ENCODE data around the gene TP53I13.

TP53I13 gene

DNA sequence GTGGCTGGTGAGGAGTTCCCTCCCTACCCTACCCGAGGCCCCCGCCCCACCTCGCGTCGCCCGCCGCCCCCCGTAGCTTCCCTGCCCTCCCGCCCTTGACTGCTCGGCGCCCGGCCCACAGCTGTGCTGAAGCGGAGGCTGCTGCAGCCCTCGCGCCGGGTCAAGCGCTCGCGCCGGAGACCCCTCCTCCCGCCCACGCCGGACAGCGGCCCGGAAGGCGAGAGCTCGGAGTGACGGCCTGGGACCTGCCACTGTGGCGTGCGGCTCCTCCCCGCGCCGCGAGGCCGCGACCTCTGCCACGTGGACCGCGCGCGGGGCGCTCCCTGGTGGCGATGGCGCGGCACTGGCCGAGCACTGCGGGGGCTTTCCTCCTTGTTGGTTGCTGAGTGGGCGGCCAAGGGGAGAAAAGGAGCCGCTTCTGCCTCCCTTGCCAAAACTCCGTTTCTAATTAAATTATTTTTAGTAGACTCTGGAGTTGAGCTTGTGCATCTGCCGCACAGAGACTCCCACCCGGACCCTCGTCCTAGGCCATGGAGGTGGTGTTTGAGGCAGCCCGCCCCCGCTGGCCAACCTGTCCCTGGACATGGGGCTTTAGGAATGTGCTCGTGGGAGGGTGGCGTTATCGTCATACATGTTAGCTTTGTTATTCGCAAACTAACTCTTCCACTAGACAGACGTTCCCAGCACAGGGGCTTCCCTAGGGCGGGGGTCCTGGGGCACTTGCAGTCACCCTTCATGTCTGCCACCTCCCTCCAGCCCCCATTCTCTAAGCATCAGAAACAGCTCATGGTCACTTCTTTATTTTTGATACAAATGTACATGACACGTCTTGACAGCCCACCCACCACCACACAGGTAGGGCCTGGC lies 4.4 kb downstream of the TP53I13 start:
- TF ChIP-seq ISL1 (CRISPR knock-in tag; IDR thresholded peaks at IDR 0.05) (no peak), TCF4 (CRISPR knock-in tag; IDR thresholded peaks at IDR 0.05; ENCODE audit: borderline replicate concordance) (no peak), CSDC2 (CRISPR knock-in tag; IDR thresholded peaks at IDR 0.05) (no peak), RARB (CRISPR knock-in tag; IDR thresholded peaks at IDR 0.05) (no peak), PPARA (CRISPR knock-in tag; IDR thresholded peaks at IDR 0.05; ENCODE audit: borderline replicate concordance) (no peak), ZNF565 (CRISPR knock-in tag; conservative IDR thresholded peaks at IDR 0.05; ENCODE audit: low read depth) (no peak), ZNF70 (CRISPR knock-in tag; IDR thresholded peaks at IDR 0.05) (no peak), ZNF8 (CRISPR knock-in tag; IDR thresholded peaks at IDR 0.05) (no peak), TOX (CRISPR knock-in tag; IDR thresholded peaks at IDR 0.05; ENCODE audit: borderline replicate concordance) (no peak), GLIS3 (CRISPR knock-in tag; IDR thresholded peaks at IDR 0.05) (no peak; the same call in 1 of the 2 replicates), SNAI2 (CRISPR knock-in tag; IDR thresholded peaks at IDR 0.05) (no peak), ZFP30 (CRISPR knock-in tag; IDR thresholded peaks at IDR 0.05) (no peak), ZC3H10 (CRISPR knock-in tag; IDR thresholded peaks at IDR 0.05) (no peak), BACH2 (CRISPR knock-in tag; IDR thresholded peaks at IDR 0.05; ENCODE audit: borderline replicate concordance) (no peak)
- TF ChIP-seq, protein P1, sequence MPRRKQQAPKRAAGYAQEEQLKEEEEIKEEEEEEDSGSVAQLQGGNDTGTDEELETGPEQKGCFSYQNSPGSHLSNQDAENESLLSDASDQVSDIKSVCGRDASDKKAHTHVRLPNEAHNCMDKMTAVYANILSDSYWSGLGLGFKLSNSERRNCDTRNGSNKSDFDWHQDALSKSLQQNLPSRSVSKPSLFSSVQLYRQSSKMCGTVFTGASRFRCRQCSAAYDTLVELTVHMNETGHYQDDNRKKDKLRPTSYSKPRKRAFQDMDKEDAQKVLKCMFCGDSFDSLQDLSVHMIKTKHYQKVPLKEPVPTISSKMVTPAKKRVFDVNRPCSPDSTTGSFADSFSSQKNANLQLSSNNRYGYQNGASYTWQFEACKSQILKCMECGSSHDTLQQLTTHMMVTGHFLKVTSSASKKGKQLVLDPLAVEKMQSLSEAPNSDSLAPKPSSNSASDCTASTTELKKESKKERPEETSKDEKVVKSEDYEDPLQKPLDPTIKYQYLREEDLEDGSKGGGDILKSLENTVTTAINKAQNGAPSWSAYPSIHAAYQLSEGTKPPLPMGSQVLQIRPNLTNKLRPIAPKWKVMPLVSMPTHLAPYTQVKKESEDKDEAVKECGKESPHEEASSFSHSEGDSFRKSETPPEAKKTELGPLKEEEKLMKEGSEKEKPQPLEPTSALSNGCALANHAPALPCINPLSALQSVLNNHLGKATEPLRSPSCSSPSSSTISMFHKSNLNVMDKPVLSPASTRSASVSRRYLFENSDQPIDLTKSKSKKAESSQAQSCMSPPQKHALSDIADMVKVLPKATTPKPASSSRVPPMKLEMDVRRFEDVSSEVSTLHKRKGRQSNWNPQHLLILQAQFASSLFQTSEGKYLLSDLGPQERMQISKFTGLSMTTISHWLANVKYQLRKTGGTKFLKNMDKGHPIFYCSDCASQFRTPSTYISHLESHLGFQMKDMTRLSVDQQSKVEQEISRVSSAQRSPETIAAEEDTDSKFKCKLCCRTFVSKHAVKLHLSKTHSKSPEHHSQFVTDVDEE (CRISPR knock-in tag; IDR thresholded peaks at IDR 0.05) = no peak
- TF ChIP-seq, protein P2, sequence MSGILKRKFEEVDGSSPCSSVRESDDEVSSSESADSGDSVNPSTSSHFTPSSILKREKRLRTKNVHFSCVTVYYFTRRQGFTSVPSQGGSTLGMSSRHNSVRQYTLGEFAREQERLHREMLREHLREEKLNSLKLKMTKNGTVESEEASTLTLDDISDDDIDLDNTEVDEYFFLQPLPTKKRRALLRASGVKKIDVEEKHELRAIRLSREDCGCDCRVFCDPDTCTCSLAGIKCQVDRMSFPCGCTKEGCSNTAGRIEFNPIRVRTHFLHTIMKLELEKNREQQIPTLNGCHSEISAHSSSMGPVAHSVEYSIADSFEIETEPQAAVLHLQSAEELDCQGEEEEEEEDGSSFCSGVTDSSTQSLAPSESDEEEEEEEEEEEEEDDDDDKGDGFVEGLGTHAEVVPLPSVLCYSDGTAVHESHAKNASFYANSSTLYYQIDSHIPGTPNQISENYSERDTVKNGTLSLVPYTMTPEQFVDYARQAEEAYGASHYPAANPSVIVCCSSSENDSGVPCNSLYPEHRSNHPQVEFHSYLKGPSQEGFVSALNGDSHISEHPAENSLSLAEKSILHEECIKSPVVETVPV (CRISPR knock-in tag; IDR thresholded peaks at IDR 0.05) = no peak
- TF ChIP-seq, protein P3, sequence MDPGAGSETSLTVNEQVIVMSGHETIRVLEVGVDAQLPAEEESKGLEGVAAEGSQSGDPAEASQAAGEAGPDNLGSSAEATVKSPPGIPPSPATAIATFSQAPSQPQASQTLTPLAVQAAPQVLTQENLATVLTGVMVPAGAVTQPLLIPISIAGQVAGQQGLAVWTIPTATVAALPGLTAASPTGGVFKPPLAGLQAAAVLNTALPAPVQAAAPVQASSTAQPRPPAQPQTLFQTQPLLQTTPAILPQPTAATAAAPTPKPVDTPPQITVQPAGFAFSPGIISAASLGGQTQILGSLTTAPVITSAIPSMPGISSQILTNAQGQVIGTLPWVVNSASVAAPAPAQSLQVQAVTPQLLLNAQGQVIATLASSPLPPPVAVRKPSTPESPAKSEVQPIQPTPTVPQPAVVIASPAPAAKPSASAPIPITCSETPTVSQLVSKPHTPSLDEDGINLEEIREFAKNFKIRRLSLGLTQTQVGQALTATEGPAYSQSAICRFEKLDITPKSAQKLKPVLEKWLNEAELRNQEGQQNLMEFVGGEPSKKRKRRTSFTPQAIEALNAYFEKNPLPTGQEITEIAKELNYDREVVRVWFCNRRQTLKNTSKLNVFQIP (CRISPR knock-in tag; IDR thresholded peaks at IDR 0.05; ENCODE audit: borderline replicate concordance, low read depth) = no peak
- TF ChIP-seq, protein P4, sequence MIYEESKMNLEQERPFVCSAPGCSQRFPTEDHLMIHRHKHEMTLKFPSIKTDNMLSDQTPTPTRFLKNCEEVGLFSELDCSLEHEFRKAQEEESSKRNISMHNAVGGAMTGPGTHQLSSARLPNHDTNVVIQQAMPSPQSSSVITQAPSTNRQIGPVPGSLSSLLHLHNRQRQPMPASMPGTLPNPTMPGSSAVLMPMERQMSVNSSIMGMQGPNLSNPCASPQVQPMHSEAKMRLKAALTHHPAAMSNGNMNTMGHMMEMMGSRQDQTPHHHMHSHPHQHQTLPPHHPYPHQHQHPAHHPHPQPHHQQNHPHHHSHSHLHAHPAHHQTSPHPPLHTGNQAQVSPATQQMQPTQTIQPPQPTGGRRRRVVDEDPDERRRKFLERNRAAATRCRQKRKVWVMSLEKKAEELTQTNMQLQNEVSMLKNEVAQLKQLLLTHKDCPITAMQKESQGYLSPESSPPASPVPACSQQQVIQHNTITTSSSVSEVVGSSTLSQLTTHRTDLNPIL (CRISPR knock-in tag; IDR thresholded peaks at IDR 0.05; ENCODE audit: low read depth) = no peak
- ATAC-seq = peak; percentile 40

DNA sequence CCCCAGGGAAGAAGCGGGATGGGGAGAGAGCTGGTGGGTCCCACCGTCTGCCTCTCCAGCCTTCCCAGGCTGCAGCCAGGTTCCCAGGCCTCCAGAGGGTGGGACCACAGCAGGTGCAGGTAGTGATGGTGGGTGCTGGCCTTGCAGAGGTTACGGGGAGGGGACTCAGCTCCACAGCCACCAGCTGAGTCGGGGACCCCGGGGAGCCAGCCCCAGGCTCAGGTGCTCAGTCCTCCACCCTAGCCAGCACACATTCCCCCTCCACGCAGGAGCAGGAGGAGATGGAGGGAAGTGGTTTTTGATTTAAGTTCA lies 5.0 kb downstream of the TP53I13 start:
- no peak for ATAC-seq
- TF ChIP-seq, protein P3 (CRISPR knock-in tag; IDR thresholded peaks at IDR 0.05; ENCODE audit: borderline replicate concordance, low read depth) = no peak
- no peak for TF ChIP-seq ZNF70 (CRISPR knock-in tag; IDR thresholded peaks at IDR 0.05)
- TF ChIP-seq TOX (CRISPR knock-in tag; IDR thresholded peaks at IDR 0.05; ENCODE audit: borderline replicate concordance) = no peak
- no peak for TF ChIP-seq ARNTL (CRISPR knock-in tag; IDR thresholded peaks at IDR 0.05; ENCODE audit: borderline replicate concordance, low read depth)
- no peak for TF ChIP-seq TCF4 (CRISPR knock-in tag; IDR thresholded peaks at IDR 0.05; ENCODE audit: borderline replicate concordance)
- TF ChIP-seq CSDC2 (CRISPR knock-in tag; IDR thresholded peaks at IDR 0.05) = no peak

Measured in SK-N-SH treated with all-trans-retinoic acid at 6 μM for 48 hours (cell line).